NCI-H1417 treated with DMSO at 0.1 percent for 48 hours (cell line): ENCODE measurements around the gene ZC3H4.

Source experiments
- DNase-seq: peaks from one replicate; lab custom pipeline; 2025; lab: John Stamatoyannopoulos, UW

ZC3H4 gene

DNA sequence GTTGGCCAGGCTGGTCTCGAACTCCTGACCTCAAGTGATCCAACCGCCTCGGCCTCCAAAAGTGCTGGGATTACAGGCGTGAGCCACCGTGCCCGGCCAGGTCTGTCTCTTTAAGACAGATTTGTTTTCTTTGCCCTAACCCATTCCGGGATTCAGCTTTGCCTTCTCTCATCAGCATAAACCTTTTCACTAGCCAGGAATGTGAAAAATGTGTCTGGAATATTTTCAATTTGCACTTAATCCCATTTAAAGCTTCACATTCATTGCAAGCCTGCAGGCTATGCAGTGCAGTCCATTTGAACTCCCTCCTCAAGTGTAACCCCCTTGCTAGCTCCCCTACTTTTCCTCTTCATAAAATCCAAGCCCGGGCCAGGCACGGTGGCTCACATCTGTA lies 64.3 kb downstream of the ZC3H4 start:
- no peak for DNase-seq

DNA sequence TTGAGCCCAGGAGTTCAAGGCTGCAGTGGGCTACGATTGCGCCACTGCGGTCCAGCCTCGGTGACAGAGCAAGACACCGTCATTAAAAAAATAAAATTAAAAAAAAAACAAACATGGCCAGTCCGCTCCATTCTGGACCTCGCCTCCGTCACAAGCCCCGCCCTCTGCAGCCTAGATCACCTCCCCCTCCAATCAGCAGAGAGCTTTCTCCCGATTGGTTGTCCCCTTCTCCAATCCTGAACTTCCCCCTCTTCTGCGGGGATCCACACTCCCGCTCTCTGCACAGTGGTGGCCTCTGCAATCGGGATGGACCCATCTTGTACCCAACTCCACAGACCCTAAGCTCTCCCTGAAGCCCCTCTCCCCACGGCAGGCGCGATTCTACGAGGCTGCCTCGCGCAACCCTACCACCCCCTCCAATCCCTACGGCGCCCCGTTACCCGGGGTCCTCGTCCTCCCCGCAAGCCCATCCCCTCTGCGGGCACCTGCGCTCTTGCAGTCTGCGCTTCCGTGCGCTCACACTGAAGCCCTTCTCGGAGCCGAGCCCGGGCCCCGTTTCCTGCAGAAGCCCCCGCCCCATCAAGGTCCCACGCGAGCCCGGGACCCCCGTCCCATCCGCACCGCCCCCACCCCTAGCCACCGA lies 65.7 kb downstream of the ZC3H4 start:
- DNase-seq, result peak; percentile 15

DNA sequence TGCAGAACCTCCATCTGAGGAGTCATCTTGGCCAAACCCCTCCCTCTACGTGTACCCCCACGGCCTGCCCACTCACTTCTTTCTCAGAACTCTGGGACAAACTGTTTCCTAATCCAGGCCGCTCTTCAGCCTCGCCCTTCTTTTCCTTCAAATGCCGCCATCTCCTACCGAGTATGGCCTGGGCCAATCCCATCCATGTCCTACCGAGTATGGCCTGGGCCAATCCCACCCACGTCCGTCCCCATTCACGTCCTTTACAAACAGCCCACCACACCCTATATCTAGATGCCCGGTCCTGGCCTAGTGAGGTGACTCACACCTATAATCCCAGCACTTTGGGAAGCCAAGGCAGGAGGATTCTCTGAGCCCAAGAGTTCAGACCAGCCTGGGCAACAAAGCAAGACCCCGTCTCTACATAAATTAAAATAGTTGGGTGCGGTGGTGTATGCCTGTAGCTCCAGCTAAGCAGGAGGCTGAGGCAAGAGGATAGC lies 66.3 kb downstream of the ZC3H4 start:
- no peak for DNase-seq

GRCh38 chr19:47045867-47046470 lies 67.6 kb downstream of the ZC3H4 start:
- no peak for DNase-seq

DNA sequence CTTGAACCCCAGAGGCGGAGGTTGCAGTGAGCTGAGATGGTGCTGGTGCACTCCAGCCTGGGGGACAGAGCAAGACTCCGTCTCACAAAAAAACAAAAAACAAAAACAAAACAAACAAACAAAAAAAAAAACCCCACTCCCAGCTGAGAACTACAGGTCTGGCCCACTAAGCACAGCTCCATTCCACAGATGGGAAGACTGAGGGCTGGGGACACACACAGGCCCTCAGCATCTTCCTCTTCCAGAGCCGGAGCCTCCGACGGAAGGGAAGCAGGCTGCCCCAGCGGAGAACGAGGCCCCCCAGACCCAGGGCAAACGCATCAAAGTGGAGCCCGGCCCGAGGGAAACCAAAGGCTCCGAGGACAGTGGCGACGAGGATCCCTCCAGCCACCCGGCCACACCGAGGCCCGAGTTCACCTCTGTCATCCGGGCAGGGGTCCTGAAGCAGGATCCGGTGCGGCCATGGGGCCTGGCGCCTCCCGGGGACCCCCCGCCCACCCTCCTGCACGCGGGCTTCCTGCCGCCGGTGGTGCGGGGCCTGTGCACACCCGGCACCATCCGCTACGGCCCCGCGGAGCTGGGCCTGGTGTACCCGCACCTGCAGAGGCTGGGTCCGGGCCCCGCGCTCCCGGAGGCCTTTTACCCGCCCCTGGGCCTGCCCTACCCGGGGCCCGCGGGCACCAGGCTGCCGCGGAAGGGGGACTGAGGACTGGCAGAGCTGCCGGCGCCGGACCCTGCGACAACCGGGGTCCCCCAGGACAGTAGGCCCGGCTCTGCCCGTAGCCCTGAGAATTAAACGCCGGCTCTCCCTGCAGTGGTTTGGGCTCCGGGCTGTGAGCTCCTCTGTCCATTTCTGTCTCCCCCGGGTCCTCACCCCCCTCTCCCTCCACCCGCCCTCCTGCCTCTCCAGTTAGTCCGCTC lies 68.4 kb downstream of the ZC3H4 start:
- DNase-seq, result no peak

DNA sequence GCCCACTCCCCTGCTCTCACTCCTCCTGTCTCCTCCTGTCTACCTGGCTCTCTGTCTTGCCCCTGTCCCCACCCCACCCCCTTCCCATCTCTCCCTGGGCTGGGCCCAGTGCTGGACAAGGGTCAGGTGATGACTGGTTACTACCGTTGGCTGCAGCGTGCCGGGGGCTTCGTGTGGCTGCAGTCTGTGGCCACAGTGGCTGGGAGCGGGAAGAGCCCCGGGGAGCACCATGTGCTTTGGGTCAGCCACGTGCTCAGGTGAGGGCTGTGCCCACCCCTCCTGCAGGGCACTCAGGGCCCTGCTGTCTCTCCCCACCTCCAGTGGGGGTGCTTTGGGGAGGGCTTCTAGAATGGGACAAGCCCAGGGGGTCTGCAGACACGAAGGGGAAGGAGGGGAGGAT lies 72.7 kb downstream of the ZC3H4 start:
- no peak for DNase-seq

GRCh38 chr19:47039239-47039874 lies 74.2 kb downstream of the ZC3H4 start:
- DNase-seq, result no peak

DNA sequence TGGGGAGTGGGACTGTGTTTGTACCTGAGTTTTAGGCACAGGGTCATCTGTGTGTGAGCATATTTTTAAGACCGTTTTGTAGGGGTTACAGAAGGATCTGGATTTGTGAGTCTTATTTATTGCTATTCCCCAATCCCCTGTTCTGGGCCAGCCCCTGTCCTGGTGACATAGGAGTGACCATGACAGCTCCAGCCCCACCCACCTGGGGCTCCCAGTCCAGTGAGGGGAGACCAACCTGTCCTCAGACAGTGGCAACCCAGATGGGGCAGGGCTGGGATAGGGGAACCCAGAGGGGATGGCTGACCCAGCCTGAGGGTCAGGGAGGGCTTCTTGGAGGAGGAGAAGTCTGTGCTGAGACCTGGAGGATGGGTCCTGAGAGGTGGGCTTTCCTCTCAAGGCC lies 75.8 kb downstream of the ZC3H4 start:
- no peak for DNase-seq

GRCh38 chr19:47036097-47036651 lies 77.4 kb downstream of the ZC3H4 start:
- DNase-seq, result peak; percentile 13

DNA sequence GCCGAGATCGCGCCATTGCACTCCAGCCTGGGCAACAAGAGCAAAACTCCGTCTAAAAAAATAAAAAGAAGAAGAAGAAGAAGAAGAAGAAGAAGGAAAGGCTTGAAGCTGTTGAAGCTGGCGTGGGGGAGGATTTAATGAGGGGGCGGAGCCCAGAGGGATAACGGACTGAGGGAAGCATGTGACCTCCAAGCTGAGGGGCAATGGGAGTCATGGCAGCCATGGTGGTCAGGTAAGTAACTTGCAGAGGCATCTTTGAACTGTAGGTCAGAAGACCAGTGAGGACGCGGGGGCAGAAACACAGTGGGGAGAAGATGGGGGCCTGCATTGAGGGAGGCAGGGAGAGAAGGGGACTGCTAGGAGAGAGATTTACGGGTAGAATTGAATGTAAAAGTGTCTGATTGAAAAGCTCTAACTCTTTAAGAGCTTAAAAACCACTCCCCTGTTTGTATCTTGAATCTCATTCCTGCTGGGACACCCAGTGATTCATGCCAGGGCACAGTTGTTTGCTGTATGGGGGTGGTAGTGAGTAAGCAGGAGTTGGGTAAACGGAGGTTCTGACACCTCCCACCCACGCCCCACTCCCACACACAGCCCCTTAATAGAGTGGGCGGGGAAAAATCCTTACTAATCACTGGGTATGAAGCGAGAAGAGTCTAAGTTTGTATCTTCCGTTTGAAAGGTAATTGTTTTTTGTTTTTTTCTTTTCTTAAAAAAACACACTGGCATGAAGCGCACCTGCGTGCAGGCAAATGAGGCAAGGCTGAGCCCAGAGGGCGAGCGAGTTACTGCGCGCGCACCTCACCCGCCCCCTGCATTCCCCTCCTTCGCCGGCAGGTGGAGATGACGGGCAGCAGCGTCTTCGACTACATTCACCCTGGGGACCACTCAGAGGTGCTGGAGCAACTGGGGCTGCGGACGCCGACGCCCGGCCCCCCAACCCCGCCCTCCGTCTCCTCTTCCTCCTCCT lies 78.2 kb downstream of the ZC3H4 start:
- peak; percentile 64 for DNase-seq

DNA sequence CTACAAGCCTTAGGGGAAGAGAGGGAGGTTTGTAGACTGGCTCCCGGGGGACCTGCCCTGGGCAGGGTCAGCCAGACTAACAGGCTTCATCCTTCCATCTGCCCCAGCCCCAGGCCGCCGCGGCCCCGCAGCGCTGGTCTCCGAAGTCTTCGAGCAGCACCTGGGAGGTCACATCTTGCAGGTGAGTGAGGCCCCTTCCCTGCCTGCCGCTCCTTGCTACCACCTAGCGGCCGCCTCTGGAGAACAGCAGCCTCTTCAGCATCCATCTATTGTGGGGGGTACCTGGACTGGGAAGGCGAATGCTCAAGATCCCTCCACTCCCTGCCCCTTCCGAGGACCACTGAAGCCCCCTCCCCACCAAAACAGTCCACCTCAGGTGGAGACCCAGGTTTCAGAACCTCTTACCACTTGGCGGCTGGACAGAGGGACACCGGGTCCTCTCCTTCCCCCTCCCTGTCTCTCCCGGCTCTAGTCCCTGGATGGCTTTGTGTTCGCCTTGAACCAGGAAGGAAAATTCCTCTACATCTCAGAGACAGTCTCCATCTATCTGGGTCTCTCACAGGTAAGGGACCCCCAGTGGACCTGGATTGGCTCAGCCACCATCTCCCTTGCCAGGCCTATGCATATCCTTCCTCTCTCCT lies 81.3 kb downstream of the ZC3H4 start:
- DNase-seq, result no peak

- DNase-seq, result peak; percentile 20
Measured at GRCh38 chr19:47028195-47028601, 85.4 kb downstream of the ZC3H4 start.

DNA sequence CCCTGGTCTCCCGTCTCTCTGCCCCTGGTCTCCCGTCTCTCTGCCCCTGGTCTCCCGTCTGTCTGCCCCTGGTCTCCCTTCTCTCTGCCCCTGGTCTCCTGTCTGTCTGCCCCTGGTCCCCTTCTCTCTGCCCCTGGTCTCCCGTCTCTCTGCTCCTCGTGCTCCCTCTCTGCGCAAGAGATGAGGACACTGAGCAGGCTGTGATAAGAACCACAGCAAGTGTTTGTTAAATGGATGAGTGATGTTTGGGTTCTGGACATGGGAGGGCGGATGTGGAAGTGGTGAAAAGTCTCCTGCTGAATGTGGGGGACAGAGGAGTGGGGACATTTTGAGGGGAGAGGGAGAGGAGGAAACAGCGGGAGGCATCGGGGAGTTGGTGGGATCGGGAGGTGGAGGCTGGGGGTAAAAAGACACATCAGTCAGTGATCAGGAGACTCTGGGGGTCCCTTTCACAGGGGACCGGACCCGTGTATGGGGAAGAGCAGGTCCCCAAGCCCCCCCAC lies 85.9 kb downstream of the ZC3H4 start:
- no peak for DNase-seq

- no peak for DNase-seq
Measured at GRCh38 chr19:47026889-47027288, 86.7 kb downstream of the ZC3H4 start.

DNA sequence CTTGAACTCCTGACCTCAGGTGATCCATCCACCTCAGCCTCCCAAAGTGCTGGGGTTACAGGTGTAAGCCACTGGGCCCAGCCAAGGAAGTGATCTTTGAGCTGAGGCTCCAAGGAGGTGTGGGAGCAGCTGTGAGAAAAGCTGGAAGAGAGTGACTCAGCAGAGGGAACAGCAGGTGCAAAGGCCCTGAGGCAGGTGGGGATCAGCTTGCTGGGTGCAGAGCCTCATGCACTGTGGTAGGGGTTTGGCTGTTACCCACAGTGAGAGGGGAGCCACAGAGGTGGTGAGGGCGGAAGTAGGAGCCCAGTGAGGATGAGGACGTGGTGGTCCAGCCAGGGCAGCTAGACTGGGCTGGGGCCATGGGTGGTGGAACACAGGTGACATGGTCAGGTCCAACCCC lies 87.4 kb downstream of the ZC3H4 start:
- DNase-seq, result no peak

DNA sequence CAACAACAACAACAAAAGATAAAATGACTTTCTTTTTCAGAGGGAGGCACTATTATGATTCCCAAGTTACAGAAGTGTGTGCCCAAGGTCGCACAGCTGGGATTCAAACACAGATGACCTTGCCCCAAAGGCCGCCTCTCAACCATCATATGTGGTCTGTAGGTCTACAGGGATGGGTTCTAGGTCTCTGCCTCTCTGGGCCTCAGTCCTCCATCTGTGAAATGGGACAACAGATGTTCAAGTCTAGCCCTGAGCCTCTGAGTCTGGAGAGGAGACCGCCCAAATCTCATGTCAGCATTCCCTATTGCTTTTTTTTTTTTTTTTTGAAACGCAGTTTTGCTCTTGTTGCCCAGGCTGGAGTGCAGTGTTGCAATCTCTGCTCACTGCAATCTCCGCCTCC lies 89.1 kb downstream of the ZC3H4 start:
- no peak for DNase-seq

GRCh38 chr19:47023448-47023794 lies 90.2 kb downstream of the ZC3H4 start:
- DNase-seq, result no peak

- DNase-seq, result no peak
Measured at GRCh38 chr19:47022541-47023447, 90.8 kb downstream of the ZC3H4 start.

DNA sequence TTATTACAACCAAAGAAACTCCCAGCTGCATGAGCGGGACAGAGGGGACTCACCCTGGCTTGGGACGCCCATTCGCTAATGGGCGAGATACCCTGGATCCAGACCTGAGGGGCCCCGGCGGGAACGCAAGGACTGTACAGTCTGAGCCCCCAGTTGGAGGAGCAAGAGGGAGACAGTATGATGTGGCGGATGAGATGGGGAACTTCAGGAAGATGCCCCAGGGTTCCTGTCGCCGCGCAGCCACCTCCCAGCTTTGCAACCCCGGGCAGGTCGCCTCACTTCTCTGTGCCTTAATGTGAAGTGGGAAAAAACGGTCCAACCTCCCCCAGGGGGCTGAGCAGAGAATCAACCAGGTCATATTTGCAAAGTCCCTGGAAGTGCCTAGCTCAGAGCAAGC lies 91.4 kb downstream of the ZC3H4 start:
- DNase-seq, result no peak
